BLaER1 treated with 17β-estradiol and CSF1 and Interleukin-3, amounts not matched to agents 10 nM and 100 nM (cell line): Measurements from ENCODE around the gene TERB2.
"Not testable (repeated sequence)": the region's sequence is repeated elsewhere in the genome, so short reads cannot be mapped to it uniquely, and the experiment has no call there.

ENCODE experiments used
- H3K27ac ChIP-seq, 11 experiments: shearing (Covaris generic); formaldehyde crosslinking; 2 replicates each; pipeline ENCODE4 v1.8.1; 2022
- H3K27me3 ChIP-seq, 11 experiments: shearing (Covaris generic); formaldehyde crosslinking; 2 replicates each; pipeline ENCODE4 v1.8.1; 2022
- H3K36me3 ChIP-seq, 11 experiments: shearing (Covaris generic); formaldehyde crosslinking; 2 replicates each; pipeline ENCODE4 v1.8.1; 2022
- H3K4me1 ChIP-seq, 10 experiments: shearing (Covaris generic); formaldehyde crosslinking; 2 replicates each; pipeline ENCODE4 v1.8.1; 2022
- H3K4me2 ChIP-seq, 11 experiments: shearing (Covaris generic); formaldehyde crosslinking; 2 replicates each; pipeline ENCODE4 v1.8.1; 2022
- H3K4me3 ChIP-seq, 10 experiments: shearing (Covaris generic); formaldehyde crosslinking; 2 replicates each; pipeline ENCODE4 v1.8.1; 2022
- H3K9ac ChIP-seq, 11 experiments: shearing (Covaris generic); formaldehyde crosslinking; 2 replicates each; pipeline ENCODE4 v1.8.1; 2022
- H3K9me3 ChIP-seq, 11 experiments: shearing (Covaris generic); formaldehyde crosslinking; replicated peaks in 1 of 11; 2 replicates each; pipeline ENCODE4 v1.8.1; 2022
- H4K20me1 ChIP-seq, 11 experiments: shearing (Covaris generic); formaldehyde crosslinking; 2 replicates each; pipeline ENCODE4 v1.8.1; 2022
- Cebpa-rat ChIP-seq, 11 experiments: shearing (Covaris generic); IDR thresholded peaks; 2 replicates each; pipeline ENCODE4 v1.8.1; 2022

Gene TERB2

DNA sequence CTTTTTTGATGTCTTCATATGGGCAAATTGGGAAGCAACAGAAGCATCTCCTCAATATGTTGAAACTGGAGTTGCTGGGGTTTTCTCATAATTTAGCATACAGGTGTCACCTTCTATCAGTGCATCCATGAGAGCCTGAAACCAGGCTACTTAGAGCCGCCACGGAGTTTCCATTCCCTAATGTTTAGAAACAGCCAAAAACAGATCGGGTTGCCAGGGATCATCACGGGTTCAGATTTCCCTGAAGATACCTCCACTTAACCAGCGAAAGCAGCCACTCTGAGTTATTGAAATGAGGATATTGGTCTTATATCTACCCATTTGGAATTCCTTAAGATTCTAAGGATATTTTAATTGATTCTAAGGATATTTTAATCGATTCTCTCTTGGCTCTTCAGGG lies 14.5 kb downstream of the TERB2 start:
- Histone ChIP-seq H3K27me3 (no peaks in the 10 kb centered on the region), H3K4me2 (no peak overlapping the region), H3K36me3 (no peaks in the 10 kb centered on the region), H3K27ac (no peak overlapping the region), H3K4me1 (no peaks in the 10 kb centered on the region), H4K20me1 (no peaks in the 10 kb centered on the region), H3K4me3 (no peak overlapping the region), H3K9ac (no peak overlapping the region), H3K9me3 (no peaks in the 10 kb centered on the region)
- TF ChIP-seq Cebpa-rat (IDR thresholded peaks at IDR 0.05): no peak

DNA sequence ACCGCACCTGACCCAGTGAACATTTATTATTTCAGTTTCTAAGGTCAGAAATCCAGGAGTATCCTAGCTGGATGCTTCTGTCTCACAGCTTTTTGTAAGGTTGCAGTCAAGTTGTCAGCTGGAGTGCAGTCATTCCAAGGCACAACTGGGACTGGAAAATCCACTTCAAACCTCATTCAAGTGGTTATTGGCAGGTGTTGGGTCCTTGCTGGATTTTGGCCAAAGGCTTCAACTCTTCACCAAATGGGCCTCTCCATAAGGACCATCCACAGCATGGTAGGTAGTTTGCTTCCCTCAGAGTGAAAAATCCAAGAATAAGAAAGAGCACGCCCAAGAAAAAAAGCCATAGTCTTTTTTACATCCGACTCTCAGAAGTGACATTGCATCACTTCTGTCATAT lies 19.7 kb downstream of the TERB2 start:
- not testable (repeated sequence) for H3K4me2 ChIP-seq, H4K20me1 ChIP-seq, H3K4me3 ChIP-seq, H3K9ac ChIP-seq, H3K27ac ChIP-seq, H3K27me3 ChIP-seq, H3K36me3 ChIP-seq, H3K4me1 ChIP-seq
- peaks cover 0 to 10% (median 6%) of the 10 kb centered on the region in 11 experiments; a peak in 8 of 22 replicates for H3K9me3 ChIP-seq

DNA sequence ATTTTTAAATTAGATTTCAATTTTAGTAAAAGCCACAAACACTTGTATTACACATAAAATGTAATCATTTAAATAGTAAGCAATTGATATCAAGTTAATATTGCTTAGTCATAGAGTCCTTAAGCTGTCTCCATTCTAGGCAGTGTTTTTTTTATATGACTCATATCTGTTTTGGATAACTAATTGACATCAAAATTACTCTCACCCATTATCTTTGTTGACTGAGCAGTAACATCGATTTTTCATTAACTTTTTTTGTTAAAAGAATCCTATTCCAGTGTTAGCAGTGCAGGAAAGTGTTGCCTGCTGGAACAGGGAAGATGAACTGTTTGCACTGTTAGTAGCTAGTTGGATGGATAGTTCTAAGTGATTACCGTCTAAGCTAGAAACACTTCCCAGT lies 21.3 kb downstream of the TERB2 start:
- H3K4me1 ChIP-seq, H3K9ac ChIP-seq, H3K27ac ChIP-seq, H3K4me2 ChIP-seq, H3K4me3 ChIP-seq, H4K20me1 ChIP-seq, H3K36me3 ChIP-seq, H3K27me3 ChIP-seq: not testable (repeated sequence)
- H3K9me3 ChIP-seq: peaks cover 0 to 10% (median 6%) of the 10 kb centered on the region in 11 experiments; a peak in 8 of 22 replicates

DNA sequence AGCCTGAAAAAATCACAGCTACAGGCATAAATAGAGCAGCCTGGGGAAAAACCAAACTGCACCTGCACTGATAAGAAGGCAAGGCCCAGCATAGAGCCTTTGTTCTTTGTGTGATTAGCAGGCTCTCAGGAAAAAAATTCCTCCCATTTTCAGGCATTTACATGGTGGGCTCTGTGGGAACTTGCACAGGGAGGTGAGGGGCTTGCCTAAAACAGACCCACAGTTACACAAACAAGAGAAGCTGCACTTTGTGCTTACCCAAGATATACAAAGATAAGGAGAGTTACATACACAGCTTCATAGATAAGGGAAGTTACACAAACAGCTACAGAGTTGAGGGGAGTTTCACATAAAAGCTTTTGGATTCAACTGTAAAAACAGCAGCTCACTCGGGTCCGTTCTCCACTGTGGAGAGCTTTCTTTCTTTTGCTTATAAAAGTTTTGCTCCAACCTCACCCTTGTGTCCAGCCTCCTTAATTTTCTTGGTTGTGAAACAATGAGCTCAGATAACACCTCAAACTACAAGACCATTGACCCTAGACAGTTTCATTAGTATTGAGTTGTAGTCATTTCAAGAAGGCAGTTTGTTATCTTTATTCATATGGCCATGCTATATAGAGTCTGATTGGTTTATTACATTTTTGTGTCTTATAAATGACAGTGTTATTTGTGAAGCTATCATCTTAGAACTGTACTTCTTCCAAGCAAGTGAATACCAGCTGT lies 23.3 kb downstream of the TERB2 start:
- not testable (repeated sequence) for H3K27me3 ChIP-seq, H3K9ac ChIP-seq, H3K4me1 ChIP-seq, H3K27ac ChIP-seq, H3K4me2 ChIP-seq, H4K20me1 ChIP-seq, H3K4me3 ChIP-seq, H3K36me3 ChIP-seq
- peaks cover 0 to 10% (median 6%) of the 10 kb centered on the region in 11 experiments; a peak in 8 of 22 replicates for H3K9me3 ChIP-seq

DNA sequence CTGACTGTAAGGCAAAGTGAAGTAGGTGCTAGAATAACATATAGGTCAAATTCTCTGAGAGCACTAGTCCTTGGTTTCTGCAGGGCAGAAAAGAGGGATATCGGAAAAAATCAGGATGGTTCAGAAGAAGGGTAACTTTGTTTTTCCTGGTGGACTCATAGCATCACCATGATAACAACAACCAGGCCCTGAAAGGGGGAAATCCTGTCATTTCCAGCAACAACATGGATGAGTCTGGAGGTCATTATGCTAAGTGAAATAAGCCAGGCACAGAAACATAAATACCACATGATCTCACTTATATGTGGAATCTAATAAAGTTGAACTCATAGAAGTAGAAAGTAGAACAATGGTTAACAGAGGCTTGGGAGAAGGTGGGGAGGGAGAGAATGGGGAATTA lies 27.7 kb downstream of the TERB2 start:
- not testable (repeated sequence) for H3K9ac ChIP-seq, H3K4me1 ChIP-seq, H4K20me1 ChIP-seq, H3K4me2 ChIP-seq, H3K27me3 ChIP-seq, H3K4me3 ChIP-seq, H3K27ac ChIP-seq, H3K36me3 ChIP-seq
- H3K9me3 ChIP-seq: peaks cover 0 to 10% (median 6%) of the 10 kb centered on the region in 11 experiments; a peak in 8 of 22 replicates

DNA sequence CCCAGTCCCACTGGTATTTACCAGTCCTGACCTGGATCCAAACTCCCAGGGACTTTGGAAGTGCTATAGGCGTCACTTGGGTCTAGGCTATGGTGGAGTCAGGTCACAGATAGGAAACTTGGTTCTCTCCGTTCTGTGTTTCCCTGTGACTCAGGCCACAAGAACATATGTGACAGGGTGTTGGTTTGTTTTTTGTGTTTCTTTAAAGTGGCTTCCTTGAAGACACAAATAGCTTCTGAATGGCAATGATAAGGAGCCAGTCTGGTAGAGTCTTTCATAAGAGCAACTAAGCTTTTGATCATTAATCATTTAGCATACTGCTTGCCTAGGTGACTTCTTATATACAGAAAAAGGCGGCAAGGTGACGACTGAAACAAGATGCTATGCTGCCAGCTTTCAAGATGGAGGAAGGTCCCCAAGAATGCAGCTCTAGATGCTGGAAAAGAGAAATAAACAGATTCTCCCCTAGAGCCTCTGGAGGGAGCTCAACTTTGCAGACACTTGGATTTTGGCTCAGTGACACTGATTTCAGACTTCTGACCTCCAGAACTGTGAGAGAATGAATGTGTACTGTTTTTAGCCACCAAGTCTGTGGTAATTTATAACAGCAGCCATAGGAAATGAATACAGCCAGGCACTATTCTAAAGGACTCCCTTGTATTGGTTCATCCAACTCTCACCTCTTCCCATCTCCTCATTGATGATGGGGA lies 30.0 kb downstream of the TERB2 start:
- H3K9ac ChIP-seq, H4K20me1 ChIP-seq, H3K9me3 ChIP-seq, H3K36me3 ChIP-seq, H3K4me3 ChIP-seq, H3K27ac ChIP-seq, H3K27me3 ChIP-seq, H3K4me2 ChIP-seq, H3K4me1 ChIP-seq: not testable (repeated sequence)

DNA sequence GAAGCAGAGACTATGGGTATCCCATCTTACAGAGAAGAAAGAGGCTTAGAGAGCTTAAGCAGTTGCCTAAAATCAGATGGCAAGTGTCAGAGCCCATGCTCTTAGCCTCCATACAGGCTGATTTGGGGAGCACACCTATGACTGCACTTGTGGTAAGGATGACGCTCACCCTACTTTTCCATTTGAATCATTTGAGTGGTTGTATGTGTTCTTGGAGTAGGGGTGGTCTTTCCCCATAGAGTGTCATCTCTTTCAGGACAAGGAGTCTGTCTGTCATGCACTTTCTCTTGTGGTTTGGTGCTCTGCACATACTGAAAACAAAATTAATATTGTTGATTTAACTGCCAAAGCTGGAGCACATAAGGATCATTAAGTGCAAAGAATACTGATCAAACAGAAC lies 31.2 kb downstream of the TERB2 start:
- not testable (repeated sequence) for H3K36me3 ChIP-seq, H3K9me3 ChIP-seq, H3K27ac ChIP-seq, H3K4me3 ChIP-seq, H4K20me1 ChIP-seq, H3K27me3 ChIP-seq, H3K4me2 ChIP-seq, H3K9ac ChIP-seq, H3K4me1 ChIP-seq

DNA sequence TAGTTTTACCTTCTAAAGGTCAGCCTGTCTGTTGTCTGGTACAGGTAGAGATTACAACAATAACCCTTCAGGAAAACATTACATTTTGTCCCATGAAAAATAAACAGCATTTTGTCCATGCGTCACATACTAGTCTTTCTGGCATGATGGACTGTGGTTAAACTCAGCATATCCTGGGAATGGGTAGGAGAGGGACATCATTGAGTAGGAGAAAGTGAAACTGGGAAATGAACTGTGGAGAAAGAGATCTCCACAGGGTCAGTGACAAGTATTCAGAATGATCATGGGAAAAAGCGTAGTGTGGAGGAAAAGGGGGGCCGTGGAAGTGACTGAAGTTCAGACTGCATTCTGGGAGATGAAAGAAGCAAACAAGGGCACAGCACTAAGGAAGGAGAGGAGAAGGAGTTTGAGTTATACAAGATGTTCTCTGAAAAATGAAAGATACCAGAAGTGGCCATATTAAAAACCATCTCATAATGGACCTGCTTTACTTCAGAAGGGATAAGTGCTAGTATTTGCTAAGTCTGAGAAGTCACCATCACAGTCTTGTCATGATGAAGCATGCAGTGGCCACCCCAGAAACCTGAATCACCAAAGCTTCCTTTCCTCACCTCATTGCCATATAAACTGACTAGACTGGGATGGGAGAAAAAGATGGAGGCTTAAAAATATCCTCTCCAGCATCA lies 31.8 kb downstream of the TERB2 start:
- not testable (repeated sequence) for H3K36me3 ChIP-seq, H3K4me2 ChIP-seq, H4K20me1 ChIP-seq, H3K4me3 ChIP-seq, H3K27ac ChIP-seq, H3K4me1 ChIP-seq, H3K9ac ChIP-seq, H3K27me3 ChIP-seq, H3K9me3 ChIP-seq

DNA sequence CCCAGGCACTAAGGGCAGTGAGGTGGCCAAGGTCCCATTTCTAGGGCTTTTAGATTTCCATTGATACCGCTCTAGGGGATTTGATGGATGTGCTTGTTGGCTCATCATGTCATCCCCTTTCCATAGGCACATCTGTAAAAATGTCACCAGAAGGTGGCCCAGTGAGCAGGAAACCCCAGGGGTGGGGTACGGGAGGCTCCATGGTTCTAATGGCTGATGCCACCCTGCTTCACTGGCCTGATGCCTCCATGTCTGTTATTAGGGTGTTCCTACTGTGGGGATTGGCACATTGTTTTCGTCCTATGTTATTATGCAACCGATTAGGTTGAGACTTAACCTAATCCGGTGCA lies 32.4 kb downstream of the TERB2 start:
- H4K20me1 ChIP-seq, H3K4me2 ChIP-seq, H3K9ac ChIP-seq, H3K27ac ChIP-seq, H3K4me1 ChIP-seq, H3K9me3 ChIP-seq, H3K36me3 ChIP-seq, H3K4me3 ChIP-seq, H3K27me3 ChIP-seq: not testable (repeated sequence)

DNA sequence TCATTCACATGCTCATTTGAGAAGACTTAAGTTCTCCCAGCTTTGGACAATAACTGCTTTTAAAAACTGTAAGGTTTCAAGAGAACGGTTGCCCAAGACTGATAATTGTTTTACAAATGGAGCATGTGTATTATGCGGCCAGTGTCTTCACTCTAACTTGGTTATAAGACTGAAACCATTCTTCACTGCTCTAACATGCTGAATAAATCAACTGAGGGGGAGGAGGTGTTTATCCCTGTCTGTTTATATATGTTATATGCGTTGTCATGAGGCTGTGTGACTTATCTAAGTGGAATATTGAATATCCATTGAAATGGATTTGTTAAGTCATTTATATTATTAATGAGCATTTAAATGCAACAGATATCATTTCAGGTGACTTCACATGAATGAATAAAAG lies 41.1 kb downstream of the TERB2 start:
- not testable (repeated sequence) for H3K36me3 ChIP-seq, H3K4me1 ChIP-seq, H3K9me3 ChIP-seq, H3K4me3 ChIP-seq, H3K9ac ChIP-seq, H3K4me2 ChIP-seq, H3K27ac ChIP-seq, H3K27me3 ChIP-seq, H4K20me1 ChIP-seq
